ENCODE data around the gene SSB. TPM values are rescaled to one million over a fixed set of nuclear protein-coding genes. Genes with fewer than 3 reads are reported as not detected.

Gene SSB
- total and polyA plus RNA-seq, 2 of the 13 experiments (the other 11 are each of a cell fraction or from before 2014, with no cell fraction given): 109 to 208 TPM

GRCh38 chr2:169798397-169798717 lies 314 bp upstream of the SSB start (continued):
- TF ChIP-seq AKNA (CRISPR knock-in tag; IDR thresholded peaks at IDR 0.05; ENCODE audit: borderline replicate concordance) (no peak), CBX2 (IDR thresholded peaks at IDR 0.05; ENCODE audit: low read depth, low read length) (no peak), CBX2 (CRISPR knock-in tag; IDR thresholded peaks at IDR 0.05; ENCODE audit: low read depth) (no peak), MAFF (IDR thresholded peaks at IDR 0.05; ENCODE audit: low read depth, low read length) (no peak), POLR2AphosphoS2 (IDR thresholded peaks at IDR 0.05; ENCODE audit: low read depth, low read length) (no peak), ZBTB3 (CRISPR knock-in tag; IDR thresholded peaks at IDR 0.05; ENCODE audit: borderline replicate concordance, low read depth) (no peak), ZBTB25 (CRISPR knock-in tag; IDR thresholded peaks at IDR 0.05) (no peak), SRSF1 (optimal IDR thresholded peaks at IDR 0.05; ENCODE audit: low read depth, low read length) (no peak), ZNF839 (CRISPR knock-in tag; IDR thresholded peaks at IDR 0.05; ENCODE audit: borderline replicate concordance) (no peak), ZNF550 (CRISPR knock-in tag; IDR thresholded peaks at IDR 0.05; ENCODE audit: borderline replicate concordance) (no peak), RCOR2 (CRISPR knock-in tag; IDR thresholded peaks at IDR 0.05) (0 out of 2 replicates have a peak, but pooled peaks have one; percentile 23), ZNF703 (CRISPR knock-in tag; IDR thresholded peaks at IDR 0.05; ENCODE audit: borderline replicate concordance) (no peak), ZFX (CRISPR knock-in tag; IDR thresholded peaks at IDR 0.05; ENCODE audit: low read depth) (no peak), DBP (CRISPR knock-in tag; IDR thresholded peaks at IDR 0.05; ENCODE audit: not compliant biosample characterization) (no peak), ZNF598 (CRISPR knock-in tag; IDR thresholded peaks at IDR 0.05; ENCODE audit: borderline replicate concordance) (no peak), KDM5A (IDR thresholded peaks at IDR 0.05; ENCODE audit: borderline replicate concordance, low read length) (peak; percentile 2; the same call in 1 of the 2 replicates), REPIN1 (CRISPR knock-in tag; IDR thresholded peaks at IDR 0.05; ENCODE audit: borderline replicate concordance, low read depth) (no peak), SALL1 (CRISPR knock-in tag; IDR thresholded peaks at IDR 0.05) (no peak)

Measured in HepG2 (cell line).